Suprapubic skin (tissue), 4 donors: ENCODE data around the gene PRDM10. TPM values are rescaled to one million over a fixed set of nuclear protein-coding genes. Genes with fewer than 3 reads are reported as not detected.

Experiments
- DNase-seq, 2 donors: peaks; one replicate each; pipeline ENCODE4 v3.0.0-alpha.2; 2019; ENCODE audit warnings: low spot score in 2 of 2
- H3K27ac ChIP-seq: fragments of 200-600 bp; sonication (generic); one replicate; pipeline ENCODE4 v1.5.1; 2019
- H3K27me3 ChIP-seq: fragments of 200-600 bp; sonication (generic); one replicate; pipeline ENCODE4 v1.5.1; 2019
- H3K36me3 ChIP-seq: fragments of 200-600 bp; sonication (generic); one replicate; pipeline ENCODE4 v1.5.1; 2019
- H3K4me1 ChIP-seq: fragments of 200-600 bp; sonication (generic); one replicate; pipeline ENCODE4 v1.5.1; 2019
- H3K4me3 ChIP-seq: fragments of 200-600 bp; sonication (generic); one replicate; pipeline ENCODE4 v1.5.1; 2019; ENCODE audit warnings: mild to moderate bottlenecking
- H3K9me3 ChIP-seq: fragments of 200-600 bp; sonication (generic); one replicate; pipeline ENCODE4 v1.5.1; 2019
- EP300 ChIP-seq: sonication (generic); formaldehyde crosslinking; IDR thresholded peaks from one replicate; pipeline ENCODE4 v1.6.1; 2017; ENCODE audit warnings: antibody characterized with exemption
- POLR2A ChIP-seq, 2 donors: fragments of 450-650 bp; IDR thresholded peaks; one replicate each; pipeline ENCODE4 v1.6.1; 2017; ENCODE audit warnings: antibody characterized with exemption in 2 of 2, mild to moderate bottlenecking in 2 of 2, moderate library complexity in 2 of 2
- POLR2AphosphoS5 ChIP-seq, 3 donors: sonication (generic); formaldehyde crosslinking; IDR thresholded peaks; one replicate each; pipeline ENCODE4 v1.6.1; 2017; ENCODE audit warnings: antibody characterized with exemption in 3 of 3
- WGBS: methylation state at CpG from one replicate; pipeline ENCODE4 v1.1.5; 2018; 5-methylcytosine and 5-hydroxymethylcytosine counted together
- total RNA-seq, 4 donors: library from RNA; depleted of rRNA; stranded (reverse); fragments of >200 nt; gene quantifications; one replicate each; pipeline ENCODE4 v1.1.0, GENCODE V29; 2016
- TF ChIP-seq, protein P1 (sequence below), 2 donors: fragments of 200-600 bp in 1 of 2; fragments of 450-650 bp in 1 of 2; sonication (generic) in 1 of 2; IDR thresholded peaks; one replicate each; pipeline ENCODE4 v1.5.1; 2016 to 2019; ENCODE audit warnings: antibody characterized with exemption in 2 of 2, mild to moderate bottlenecking in 1 of 2, moderate library complexity in 1 of 2

PRDM10 gene
- total RNA-seq, 4 donors from 2014 or later, result 11.4 to 49.8 (median 13.4) TPM

DNA sequence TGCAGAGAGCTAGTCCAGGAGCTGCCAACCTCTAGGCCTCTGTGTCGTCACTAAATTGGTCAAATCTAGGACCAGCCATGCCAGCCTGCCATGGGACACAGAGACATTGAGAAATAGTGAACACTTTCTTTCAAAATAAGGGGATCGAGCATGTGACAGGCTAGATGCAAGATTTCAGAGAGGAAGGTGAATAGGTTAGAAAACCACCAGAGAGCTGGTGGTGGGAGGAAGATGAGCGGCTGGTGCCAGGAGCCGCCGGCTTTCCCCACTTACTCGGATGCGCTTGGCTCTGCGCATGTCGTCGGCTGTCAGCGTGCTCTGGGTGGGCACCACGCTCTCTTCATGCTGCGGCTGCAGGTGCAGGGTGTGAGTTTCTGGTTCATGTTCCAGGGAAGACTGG, 71.9 kb downstream of the PRDM10 start:
- Histone ChIP-seq H3K36me3 (peaks cover 22% of the 10 kb centered on the region), H3K27ac (no peak overlapping the region)
- TF ChIP-seq, protein P1, sequence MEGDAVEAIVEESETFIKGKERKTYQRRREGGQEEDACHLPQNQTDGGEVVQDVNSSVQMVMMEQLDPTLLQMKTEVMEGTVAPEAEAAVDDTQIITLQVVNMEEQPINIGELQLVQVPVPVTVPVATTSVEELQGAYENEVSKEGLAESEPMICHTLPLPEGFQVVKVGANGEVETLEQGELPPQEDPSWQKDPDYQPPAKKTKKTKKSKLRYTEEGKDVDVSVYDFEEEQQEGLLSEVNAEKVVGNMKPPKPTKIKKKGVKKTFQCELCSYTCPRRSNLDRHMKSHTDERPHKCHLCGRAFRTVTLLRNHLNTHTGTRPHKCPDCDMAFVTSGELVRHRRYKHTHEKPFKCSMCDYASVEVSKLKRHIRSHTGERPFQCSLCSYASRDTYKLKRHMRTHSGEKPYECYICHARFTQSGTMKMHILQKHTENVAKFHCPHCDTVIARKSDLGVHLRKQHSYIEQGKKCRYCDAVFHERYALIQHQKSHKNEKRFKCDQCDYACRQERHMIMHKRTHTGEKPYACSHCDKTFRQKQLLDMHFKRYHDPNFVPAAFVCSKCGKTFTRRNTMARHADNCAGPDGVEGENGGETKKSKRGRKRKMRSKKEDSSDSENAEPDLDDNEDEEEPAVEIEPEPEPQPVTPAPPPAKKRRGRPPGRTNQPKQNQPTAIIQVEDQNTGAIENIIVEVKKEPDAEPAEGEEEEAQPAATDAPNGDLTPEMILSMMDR (IDR thresholded peaks at IDR 0.05), result no peak
- TF ChIP-seq POLR2AphosphoS5 (IDR thresholded peaks at IDR 0.05) (no peak), EP300 (no peak), POLR2A (IDR thresholded peaks at IDR 0.05) (no peak)

DNA sequence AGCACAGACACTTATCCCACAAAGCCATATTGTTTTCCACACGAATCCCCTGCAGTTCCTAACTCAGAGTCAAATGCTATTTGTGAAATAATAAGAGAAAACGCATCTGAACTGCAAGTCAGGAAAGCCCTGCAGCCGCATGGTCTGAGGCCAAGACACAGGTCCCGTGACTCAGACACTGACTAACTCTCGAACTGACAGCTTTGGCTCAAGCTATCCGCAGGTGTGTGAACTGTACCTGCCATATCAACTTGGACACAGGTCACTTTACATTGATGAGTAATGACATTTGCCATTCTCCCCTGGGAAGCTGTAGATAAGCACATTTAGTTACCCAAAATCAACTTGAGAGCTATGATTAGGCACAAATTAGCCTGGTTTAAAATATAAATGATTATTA, 72.3 kb downstream of the PRDM10 start:
- no peaks in the 10 kb centered on the region for H3K27me3 ChIP-seq
- no peaks in the 10 kb centered on the region for H3K9me3 ChIP-seq
- H3K27ac ChIP-seq, result no peak overlapping the region
- H3K4me1 ChIP-seq, result peaks cover 5% of the 10 kb centered on the region
- TF ChIP-seq, protein P1 (IDR thresholded peaks at IDR 0.05), result no peak
- no peak for TF ChIP-seq POLR2AphosphoS5 (IDR thresholded peaks at IDR 0.05)
- TF ChIP-seq EP300, result no peak
- TF ChIP-seq POLR2A (IDR thresholded peaks at IDR 0.05), result no peak
- peaks cover 22% of the 10 kb centered on the region for H3K36me3 ChIP-seq
- no peak for DNase-seq
- H3K4me3 ChIP-seq, result no peak overlapping the region
- 57% methylated on average over 6 of the region's 6 CpGs for WGBS

More for the DNA sequence above, 71.9 kb downstream of the PRDM10 start:
- 90% methylated on average over 13 of the region's 13 CpGs for WGBS
- DNase-seq, result no peak
- Histone ChIP-seq H3K27me3 (no peaks in the 10 kb centered on the region), H3K4me3 (no peak overlapping the region), H3K4me1 (peaks cover 5% of the 10 kb centered on the region), H3K9me3 (no peaks in the 10 kb centered on the region)

DNA sequence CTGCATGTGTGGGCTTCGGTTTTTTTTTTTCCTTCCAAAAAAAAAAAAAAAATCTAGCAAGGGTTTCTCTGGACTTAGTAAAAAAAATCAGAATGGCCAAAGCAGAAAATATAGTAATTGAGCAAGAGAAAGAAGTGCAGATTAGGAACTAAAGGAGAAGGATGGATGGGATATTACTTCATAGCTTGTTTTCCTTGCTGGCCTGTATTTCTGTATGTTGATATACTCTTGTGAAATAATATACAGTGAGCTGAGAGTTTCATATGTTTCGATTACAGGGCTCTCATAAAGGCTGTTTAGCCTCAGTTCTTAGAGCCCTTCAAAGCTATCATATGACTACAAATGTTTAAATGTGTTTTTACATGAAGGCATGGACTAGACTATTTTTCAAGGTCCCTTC, 72.9 kb downstream of the PRDM10 start:
- Histone ChIP-seq H3K27ac (no peak overlapping the region), H3K36me3 (peaks cover 25% of the 10 kb centered on the region), H3K4me1 (peaks cover 5% of the 10 kb centered on the region), H3K27me3 (no peaks in the 10 kb centered on the region), H3K9me3 (no peaks in the 10 kb centered on the region), H3K4me3 (no peak overlapping the region)
- WGBS, result 82% methylated on average over 2 of the region's 2 CpGs
- no peak for TF ChIP-seq POLR2A (IDR thresholded peaks at IDR 0.05)
- no peak for TF ChIP-seq POLR2AphosphoS5 (IDR thresholded peaks at IDR 0.05)
- no peak for DNase-seq

DNA sequence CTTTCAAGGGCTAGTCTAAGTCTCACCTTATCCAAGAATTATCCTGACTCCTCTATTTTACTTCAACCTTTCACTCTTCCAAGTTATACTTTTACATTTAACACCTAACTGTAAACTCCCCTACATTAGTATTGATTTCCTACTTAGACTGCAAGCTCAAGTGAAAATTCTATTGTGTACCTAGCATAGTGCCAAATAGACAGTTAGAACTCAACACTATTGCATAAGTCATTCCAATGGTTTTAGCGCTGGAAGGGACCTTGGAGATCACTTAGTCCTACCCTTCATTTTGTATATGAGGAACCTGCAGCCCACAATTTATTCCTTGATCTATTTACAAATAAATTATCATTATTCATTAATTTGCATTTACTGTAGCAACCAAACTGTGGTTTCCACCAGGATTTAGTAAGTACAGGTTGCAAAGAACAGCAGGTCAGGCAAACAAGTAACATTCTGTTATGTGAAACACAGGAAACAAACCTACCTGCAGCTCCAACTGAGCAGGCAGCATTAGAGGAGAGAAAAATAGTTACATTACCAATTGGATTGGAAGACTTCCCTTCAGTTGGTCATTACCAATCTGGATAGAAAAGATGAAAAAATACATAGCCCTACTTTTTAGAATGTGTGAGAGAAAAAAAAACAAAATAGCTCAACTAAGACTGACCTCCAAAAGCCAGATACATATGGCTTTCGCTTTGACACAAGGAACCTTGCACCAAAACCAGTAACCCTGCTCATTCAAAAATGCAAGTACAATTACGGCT, 73.5 kb downstream of the PRDM10 start:
- H3K36me3 ChIP-seq, result peaks cover 24% of the 10 kb centered on the region
- 96% methylated on average over 3 of the region's 3 CpGs for WGBS

DNA sequence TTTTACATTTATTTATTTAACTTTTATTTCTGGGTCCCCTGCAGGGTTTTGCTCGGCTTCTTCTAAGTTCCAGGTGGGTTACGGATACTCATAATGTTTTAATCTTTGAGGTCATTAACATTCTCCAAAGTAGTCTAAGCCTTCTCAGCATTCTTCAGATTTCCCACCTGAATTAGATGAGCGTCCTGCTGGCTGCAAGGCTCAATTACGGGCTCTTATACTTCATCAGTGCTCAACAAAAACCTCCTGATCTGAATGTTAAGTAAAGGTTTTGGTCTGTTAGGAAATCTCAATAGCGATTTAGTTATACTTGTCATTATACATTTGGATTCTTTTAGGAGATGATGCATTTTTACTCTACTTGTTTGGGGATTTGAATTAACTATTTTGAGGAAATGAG, 80.0 kb downstream of the PRDM10 start:
- no peak overlapping the region for H3K4me3 ChIP-seq
- no peaks in the 10 kb centered on the region for H3K27me3 ChIP-seq
- no peaks in the 10 kb centered on the region for H3K4me1 ChIP-seq
- no peak for DNase-seq
- 95% methylated on average over 5 of the region's 5 CpGs for WGBS
- TF ChIP-seq EP300, result no peak
- H3K36me3 ChIP-seq, result peaks cover 18% of the 10 kb centered on the region
- H3K9me3 ChIP-seq, result no peaks in the 10 kb centered on the region
- no peak overlapping the region for H3K27ac ChIP-seq

More for the DNA sequence above, 73.5 kb downstream of the PRDM10 start:
- H3K4me3 ChIP-seq, result no peak overlapping the region
- no peak for DNase-seq
- H3K27ac ChIP-seq, result no peak overlapping the region
- no peaks in the 10 kb centered on the region for H3K9me3 ChIP-seq
- no peaks in the 10 kb centered on the region for H3K27me3 ChIP-seq
- H3K4me1 ChIP-seq, result peaks cover 5% of the 10 kb centered on the region
- TF ChIP-seq, protein P1 (IDR thresholded peaks at IDR 0.05), result no peak
- TF ChIP-seq POLR2AphosphoS5 (IDR thresholded peaks at IDR 0.05) (no peak), EP300 (no peak), POLR2A (IDR thresholded peaks at IDR 0.05) (no peak)

DNA sequence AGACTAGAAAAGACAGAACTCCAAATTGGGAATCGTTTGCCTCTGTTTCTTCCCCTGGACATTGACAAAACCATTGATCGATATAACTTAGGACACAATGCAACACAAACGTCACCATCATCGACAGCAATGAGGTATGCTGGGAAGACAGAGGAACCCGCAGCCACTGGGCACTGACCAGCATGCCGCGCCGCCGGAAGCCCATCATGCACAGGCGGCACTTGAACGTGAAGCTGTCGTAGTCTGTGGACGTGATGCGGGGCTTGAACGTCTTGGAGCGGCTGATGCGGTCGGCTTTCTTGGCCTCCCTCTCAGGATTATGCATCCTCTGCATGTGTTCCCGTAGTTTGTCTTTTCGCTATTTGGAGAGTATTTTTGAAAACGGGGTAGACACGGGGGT, 84.3 kb downstream of the PRDM10 start:
- H3K4me3 ChIP-seq, result no peak overlapping the region
- no peaks in the 10 kb centered on the region for H3K9me3 ChIP-seq
- DNase-seq, result no peak
- H3K36me3 ChIP-seq, result peaks cover 52% of the 10 kb centered on the region
- TF ChIP-seq, protein P1 (IDR thresholded peaks at IDR 0.05), result no peak
- no peak for TF ChIP-seq POLR2A (IDR thresholded peaks at IDR 0.05)
- no peak for TF ChIP-seq POLR2AphosphoS5 (IDR thresholded peaks at IDR 0.05)
- TF ChIP-seq EP300, result no peak
- H3K4me1 ChIP-seq, result no peaks in the 10 kb centered on the region
- WGBS, result 97% methylated on average over 22 of the region's 22 CpGs
- H3K27ac ChIP-seq, result no peak overlapping the region
- H3K27me3 ChIP-seq, result no peaks in the 10 kb centered on the region
